GM21447 (cell line): Measurements from ENCODE around the gene SYNGR4.
A peak's percentile ranks its signal among the peaks of the same experiment; 100 is the strongest.
"Not testable (repeated sequence)": the region's sequence is repeated elsewhere in the genome, so short reads cannot be mapped to it uniquely, and the experiment has no call there.

ENCODE experiments used
- ATAC-seq: cut with Tn5 transposase; IDR thresholded peaks from one replicate; pipeline ENCODE4 v1.9.1; 2021; ENCODE audit not compliant: unreplicated experiment

The SYNGR4 gene

DNA sequence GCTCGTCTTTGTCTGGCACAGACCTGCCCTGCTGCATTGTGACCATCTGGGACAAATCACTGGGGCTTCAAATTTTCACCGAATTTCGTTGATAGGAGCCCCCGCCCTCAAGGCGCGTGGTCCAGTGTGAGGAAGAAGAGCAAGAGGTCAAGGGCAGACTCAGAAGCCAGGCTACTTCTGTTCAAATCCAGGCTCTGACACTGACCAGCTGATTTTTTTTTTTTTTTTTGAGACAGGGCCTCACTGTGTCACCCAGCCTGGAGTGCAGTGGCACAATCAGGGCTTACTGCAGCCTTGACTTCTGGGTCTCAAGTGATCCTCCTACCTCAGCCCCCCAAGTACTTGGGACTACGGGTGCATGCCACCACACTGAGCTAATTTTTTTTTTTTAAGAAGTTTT, 7.2 kb downstream of the SYNGR4 start:
- ATAC-seq = no peak

DNA sequence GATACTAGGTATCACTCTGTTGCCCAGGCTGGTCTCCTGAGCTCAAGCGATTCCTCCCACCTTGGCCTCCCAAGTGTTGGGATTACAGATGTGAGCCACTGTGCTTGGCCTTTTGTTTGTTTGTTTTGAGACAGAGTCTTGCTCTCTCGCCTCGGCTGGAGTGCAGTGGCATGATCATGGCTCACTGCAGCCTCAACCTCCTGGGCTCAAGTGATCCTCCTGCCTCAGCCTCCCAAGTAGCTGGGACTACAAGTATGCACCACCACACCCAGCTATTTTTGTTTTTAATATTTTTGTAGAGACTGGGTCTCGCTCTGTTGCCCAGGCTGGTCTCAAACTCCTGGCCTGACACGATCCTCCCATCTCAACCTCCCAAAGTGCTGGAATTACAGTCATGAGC, 7.6 kb downstream of the SYNGR4 start:
- not testable (repeated sequence) for ATAC-seq

DNA sequence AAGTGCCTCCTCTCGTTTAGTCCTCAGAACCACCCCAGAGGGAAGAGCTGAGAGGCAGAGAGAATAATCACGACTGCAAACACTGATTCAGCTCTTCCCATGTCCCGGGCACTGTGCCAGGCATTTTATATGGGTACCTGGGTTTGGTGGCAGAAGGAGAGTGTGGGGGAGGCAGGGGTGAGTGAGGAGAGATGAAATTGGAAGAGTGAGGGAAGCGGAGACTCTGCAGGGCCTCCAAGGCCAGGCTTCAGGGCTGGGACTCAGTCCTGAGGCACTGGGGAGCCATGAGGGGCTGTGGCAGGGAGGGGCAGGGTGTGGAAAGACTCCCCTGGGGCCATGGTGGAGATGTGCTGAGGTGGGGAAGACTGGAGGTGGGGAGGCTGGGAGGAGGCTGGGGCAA, 8.7 kb downstream of the SYNGR4 start:
- ATAC-seq = no peak

DNA sequence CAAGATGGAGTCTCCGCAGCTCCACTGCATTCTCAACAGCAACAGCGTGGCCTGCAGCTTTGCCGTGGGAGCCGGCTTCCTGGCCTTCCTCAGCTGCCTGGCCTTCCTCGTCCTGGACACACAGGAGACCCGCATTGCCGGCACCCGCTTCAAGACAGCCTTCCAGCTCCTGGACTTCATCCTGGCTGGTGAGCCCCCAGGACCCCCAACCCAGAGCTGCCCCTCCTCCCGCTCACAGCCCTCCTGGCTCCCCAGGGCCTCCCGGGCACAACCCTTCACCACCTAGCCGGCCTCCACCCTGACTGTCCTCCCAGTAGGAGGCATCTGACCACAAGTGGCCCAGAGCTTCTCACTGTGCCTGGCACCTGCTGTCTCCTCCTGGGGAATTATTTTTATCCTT, 9.4 kb downstream of the SYNGR4 start:
- no peak for ATAC-seq

DNA sequence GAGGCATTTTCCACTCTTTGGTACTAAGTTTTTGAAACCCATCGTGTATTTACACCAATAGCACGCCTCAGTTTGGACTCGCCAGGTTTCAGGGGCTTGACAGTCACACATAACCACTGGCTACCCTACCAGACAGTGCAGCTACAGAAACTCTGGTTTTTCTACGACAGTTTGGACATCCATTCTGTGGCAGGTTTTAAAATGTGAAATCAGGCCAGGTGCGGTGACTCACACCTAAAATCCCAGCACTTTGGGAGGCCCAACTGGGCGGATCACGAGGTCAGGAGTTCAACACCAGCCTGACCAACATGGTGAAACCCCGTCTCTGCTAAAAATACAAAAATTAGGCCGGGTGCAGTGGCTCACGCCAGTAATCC, 14.0 kb downstream of the SYNGR4 start:
- ATAC-seq = no peak

DNA sequence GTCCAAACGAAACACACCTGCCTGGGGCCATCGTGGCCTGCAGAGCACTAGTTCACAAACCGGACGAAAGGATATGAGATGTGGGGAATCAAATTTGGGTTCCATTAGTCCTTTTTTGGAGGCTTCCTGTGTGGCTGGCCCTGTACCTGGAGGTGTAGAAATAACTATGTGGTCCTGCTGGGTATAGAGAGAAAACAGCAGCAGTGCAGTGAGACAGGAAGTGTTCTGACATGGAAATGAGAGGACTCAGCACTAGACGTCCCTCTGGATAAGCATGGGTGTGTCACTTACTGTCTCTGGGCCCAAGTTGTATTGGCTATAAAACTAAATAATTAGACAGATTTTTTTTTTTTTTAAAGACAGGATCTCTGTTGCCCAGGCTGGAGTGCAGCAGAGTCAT, 14.9 kb downstream of the SYNGR4 start:
- ATAC-seq = no peak

DNA sequence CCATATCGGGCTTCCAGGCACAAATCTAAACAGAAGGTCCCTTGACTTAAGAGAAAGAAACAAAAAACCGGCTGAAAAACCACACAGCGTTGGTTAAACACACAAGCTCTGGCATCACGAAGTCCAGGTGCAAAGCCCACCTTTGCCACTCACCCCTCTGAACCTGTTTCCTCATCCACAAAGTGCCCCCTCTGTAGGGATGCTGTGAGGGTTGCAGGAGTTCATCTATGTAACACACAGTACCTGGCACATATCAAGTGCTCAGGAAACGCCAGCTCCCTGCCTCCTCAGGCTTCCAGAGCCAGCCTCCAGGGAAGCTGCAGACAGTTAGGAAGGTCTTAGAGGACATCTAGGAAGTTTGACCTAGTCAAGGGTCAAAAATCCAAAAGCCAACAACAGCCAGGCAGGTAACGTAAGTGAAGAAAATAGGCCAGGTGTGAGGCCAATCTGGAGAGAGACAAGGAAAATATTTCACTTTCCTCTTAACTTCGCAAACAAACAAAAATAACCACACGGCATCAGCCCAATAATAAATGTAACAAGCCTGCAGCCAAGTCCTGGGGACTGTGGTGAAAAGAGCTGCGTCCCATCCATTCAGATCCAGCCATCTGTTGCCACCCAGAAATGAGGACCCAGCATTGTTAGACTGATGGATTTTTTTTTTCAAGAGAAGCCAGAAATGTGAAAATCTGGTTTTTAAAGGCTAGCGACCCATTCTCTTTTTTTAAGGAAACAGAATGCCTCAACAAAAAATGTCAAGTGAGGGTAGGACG, 17.2 kb downstream of the SYNGR4 start:
- no peak for ATAC-seq

DNA sequence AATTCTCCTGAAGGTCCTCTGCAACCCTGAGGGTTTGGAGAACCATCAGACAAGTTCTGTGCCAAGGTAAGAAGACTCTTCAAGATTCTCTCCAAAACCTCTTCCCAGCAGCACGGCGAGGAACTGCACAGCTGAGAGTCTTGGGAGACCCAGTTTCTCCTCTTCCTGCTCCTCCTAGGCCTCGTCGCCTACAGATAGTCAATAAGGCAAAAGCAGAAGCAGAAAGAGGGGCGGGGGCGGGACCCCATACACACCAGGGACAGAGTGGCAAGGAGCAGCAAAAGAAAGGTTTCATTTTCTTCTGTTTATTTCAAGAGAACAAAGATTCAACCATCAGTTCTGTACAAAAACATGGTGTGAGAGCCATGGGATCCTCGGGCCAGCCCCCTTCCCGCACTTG, 18.1 kb downstream of the SYNGR4 start:
- ATAC-seq = no peak

DNA sequence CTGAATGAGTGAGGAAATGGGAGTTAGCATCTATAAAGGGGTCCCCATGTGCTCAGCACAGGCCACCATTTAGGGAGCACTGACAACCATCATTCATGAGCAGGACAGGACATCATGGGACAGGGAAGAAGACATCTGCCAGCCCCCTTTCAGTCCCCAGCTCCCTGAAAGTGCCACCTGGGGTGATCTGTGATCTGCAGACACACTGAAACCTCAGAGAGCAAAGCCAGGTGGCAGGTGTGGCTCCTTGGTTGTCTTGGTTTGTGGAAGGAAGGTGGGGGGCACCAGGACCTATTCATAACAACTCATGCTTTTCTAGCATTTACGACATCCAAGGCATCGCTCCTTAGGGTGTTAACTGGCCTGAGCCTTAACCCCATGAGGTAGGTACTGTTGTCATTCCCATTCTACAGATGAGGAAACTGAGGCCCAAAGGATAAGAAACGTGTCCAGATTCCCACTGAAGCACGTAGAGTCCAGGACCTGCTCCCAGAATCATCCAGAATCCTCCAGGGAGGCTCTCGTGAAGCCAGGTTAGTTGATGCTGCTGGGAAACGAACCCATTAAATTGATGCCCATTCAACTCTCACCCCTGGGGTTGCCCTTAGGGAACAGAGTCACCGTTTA, 21.4 kb downstream of the SYNGR4 start:
- ATAC-seq = no peak

DNA sequence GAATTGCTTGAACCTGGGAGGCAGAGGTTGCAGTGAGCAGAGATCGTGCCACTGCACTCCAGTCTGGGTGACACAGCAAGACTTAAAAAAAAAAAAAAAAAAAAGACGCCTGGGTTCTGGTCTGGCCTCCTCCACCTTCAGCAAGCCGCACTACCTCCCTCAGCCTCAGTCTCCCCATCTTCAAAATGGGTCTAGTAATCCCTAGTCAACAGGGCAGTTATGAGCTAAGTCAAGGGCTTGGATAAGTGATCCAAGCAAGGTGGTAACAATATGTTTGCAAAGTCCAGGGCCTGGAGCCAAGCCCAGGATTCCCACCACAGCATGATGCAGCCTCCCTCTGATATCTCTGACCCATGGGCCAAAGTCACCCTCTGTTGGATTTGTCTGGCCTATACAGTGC, 22.8 kb downstream of the SYNGR4 start:
- ATAC-seq = no peak

DNA sequence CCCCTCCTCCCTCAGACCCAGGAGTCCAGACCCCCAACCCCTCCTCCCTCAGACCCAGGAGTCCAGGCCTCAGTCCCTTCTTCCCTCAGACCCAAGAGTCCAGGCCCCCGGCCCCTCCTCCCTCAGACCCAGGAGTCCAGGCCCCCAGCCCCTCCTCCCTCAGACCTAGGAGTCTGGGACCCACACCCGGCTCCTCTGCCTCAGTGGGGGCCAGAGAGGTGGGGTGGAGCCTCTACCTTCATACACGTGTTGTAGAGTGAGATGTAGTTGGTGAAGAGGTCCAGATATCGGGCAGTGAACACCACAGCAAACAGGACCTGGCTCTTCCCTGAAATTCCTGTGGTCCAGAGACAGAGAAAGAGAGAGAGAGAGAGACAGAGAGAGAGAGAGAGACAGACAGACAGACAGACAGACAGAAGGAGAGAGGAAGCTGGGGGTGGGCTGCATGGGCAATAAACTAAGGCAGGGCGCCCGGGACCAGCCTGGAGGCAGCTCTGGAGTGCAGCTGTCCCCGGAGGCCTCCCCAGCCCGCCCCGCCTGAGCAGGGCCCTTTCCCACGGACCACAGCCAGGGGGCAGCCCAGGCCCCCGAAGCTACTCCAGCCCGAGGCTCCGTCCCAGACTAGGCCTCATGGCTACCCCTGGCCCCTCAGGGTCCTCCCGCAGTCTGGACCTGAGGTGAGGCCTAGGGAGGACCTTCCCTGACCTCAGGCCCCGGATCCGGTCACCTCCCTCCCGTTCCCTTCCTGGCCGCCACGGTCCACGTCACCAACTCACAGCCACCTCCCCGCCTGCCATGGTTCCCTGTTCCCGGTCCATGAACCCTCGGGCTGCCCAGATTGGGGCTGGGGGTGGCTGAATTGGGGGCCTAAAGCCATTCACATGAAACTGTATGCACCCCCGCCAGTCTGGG, 26.3 kb downstream of the SYNGR4 start:
- ATAC-seq = no peak

DNA sequence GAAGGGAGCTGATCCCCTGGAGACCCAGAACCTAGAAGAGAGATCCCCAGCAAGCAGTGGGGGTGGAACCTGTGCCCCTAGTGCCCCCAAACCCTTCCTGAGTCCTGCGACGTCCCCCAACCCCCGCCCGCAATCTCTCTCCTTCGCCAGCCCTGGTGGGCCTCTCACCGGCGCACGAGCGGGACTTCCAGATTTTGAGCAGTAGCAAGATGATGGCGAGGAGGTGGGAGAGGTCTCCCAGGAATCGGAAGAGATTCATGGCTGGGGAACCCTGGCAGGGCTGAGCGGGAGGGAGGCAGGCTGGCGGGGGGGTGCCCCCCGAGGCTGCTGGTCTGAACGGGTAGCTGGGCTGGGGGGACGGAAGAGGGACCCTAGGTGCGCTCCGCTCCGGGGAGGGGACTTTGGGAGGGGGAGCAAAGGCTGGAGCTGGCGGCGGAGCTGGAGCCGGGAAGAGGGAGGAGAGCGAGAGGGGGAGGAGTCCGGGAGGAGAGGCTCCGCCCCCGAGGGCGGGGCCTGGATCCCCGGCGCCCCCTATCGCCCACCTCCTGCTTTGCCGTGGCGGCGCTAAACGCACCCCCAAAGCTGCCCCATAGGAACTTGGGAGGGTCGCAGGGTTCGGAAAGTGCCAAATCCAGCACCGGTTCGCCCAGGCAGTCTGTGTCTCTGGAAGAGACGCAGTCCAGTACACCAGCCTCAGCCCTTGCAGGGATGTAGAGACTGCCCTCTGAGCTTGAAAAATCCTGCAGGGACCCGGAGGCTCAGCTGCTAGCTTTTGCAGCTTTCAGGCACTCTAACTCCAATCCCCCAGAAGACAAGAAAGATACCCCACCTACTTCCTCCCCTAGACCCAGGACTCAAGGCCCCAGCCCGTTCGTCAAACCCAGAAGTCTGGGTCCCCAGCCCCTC, 27.2 kb downstream of the SYNGR4 start, which contains the start of gene KDELR1:
TSS of gene KDELR1 (minus strand) at position 452 of the 906 bp plus-strand sequence. CDS start at position 259, 193 bp downstream.
- peak; percentile 69 for ATAC-seq

DNA sequence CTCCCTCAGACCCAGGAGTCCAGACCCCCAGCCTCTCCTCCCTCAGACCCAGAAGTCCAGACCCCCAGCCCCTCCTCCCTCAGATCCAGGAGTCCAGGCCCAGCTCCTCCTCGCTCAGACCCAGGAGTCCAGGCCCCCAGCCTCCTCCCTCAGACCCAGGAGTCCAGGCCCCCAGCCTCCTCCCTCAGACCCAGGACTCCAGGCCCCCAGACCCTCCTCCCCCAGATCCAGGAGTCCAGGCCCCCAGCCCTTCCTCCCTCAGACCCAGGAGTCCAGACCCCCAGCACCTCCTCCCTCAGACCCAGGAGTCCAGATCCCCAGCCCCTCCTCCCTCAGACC, 27.8 kb downstream of the SYNGR4 start:
- ATAC-seq = not testable (repeated sequence)

DNA sequence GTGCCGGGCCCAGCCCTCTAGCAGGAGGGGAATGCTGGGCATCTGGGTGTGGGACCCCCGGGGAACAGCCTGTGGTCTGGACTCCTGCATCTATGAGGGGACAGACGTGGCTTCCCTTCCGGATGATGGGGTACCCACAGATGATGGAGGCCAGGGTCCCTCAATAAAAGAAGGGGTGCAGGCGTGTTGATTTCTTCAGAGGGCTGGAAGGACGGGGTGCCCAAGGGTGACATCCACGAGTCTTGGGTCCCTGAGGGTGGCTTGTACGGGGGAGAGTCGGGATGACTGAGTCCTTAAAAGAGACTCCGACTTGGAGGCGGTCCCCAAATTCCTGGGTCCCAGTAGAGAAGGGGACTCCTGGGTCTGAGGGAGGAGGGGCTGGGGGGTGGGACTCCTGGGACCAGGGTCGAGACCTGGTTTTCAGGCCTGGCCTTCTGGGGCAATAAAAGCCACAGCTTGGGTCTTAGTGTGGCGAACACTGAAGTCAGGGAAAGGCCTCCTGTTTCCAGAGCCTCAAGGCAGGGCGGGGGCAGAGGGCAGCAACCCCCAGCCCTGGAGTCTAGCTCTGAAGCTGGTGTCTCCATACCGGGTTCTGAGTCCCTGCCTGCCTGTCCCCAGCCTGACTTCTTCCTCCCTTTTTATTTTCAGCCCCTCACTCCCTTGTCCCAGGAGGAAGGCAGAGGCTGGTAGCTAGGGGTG, 28.8 kb downstream of the SYNGR4 start:
- ATAC-seq = no peak

DNA sequence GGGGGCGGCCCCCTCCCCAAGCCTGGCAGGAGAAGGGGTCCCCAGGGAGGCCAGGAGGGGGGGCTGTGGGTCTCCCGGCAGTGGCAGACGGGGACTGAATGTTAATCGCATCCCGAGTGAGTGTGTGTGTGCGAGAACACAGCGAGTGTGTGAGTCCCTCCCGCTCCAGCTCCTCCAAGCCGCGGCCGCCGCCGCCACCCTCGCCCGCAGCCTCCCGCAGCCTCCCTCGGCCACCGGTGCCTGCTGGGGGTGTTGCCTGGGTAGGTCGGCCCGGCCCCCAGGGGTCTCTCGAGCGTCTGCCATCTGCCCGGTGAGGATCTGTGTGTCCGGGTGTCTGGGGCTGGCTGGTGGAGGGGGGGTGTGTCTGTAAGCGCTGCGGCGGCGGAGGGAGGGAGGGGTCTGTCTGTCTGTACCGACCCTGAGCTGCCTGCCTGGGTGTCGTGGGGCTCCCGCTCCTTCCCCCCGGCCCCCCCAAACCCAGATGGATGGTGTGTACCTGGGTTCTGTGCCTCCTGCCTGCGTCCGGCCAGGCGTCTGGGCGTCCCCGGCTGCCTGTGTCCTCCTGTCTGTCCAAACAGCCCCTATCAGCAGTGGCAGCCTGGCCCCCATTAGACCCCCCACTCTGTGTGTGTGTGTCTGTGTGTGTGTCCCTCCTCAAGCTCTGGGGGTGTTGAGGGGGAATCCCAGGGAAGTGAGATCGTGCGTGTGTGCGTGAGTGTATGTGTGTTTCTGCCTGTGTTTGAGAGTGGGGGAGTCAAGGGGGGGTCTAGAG, 29.6 kb downstream of the SYNGR4 start, which contains the start of gene GRIN2D:
TSS of gene GRIN2D (plus strand) at position 110 of the 772 bp plus-strand sequence. CDS start 4,725 bp downstream, outside the sequence.
- ATAC-seq = no peak

DNA sequence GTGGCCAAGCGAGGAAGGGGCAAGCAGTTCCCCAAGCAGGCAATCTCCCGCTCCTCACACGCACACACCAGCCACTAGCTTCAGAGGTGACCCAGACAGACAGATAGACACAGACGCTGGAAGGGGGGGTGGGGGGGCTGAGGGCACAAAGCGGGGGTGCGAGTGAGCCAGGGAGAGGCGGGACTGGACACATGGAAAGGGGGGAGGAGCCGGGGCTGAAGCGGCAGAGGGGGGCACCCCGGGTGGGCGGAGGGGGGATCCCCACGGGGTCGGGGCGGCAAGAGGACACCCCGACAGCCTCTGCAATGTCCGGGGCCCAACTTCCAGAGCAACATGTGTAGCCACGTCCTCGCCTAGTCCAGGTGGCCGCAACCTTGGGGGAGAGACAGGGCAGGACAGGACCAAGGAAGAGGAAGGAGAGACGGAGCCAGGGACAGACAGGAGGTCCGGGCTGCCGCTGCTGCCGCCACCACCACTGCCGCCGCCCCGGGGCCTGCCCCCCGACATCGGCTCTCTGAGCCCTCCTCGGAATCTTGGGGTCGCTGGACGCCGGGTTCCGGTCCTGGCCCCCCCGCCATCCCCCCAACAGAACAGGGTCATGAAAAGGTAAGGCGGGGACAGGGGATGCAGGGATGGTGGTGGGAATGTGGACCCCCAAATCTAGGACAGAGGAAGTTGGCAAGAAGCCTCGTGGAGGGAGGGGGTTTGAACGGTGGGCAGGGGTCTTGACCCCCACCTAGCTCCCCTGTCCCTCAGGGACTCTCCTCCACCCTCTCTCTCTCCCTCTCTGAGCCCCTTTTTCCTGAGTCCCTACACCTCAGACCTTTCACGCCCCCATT, 30.4 kb downstream of the SYNGR4 start:
- no peak for ATAC-seq

DNA sequence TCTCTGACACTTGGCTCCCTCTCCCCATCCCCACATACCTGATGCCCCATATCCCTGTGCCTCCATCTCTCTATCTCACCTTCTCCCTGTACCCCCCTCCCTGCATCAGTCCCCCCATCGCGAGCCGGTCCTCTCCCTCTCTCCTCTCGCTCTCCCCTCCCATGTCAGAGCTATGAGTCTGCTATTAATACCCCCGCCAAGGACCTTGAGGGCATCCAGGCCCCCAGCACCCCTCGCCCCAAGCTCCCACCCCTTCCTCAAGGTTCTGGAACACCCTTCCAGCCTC, 30.9 kb downstream of the SYNGR4 start:
- ATAC-seq = no peak

DNA sequence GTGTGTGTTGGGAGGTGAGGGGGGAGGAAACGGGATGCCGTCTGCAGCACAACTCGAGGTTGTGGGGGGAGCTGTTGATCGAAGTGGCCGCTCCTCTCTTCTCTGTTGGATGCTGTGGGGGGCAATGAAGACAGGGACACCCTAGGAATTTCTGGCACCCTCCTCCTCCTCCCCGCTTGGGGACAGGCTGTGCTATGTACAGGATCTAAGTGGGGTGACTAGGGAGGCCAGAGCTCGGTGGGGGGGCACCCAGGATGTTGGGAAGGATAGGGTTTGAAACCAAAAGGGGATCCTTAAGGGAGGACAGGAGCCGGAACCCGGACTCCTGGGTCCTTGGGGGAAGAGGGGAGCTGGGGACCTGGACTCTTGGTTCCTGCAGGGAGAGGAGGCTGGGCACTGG, 31.3 kb downstream of the SYNGR4 start:
- no peak for ATAC-seq
